GM20000 (cell line): Measurements from ENCODE around the gene SIK1.

ENCODE experiments used
- DNase-seq: peaks from one replicate; pipeline ENCODE4 v3.0.0; 2012; ENCODE audit warnings: low spot score
- CTCF ChIP-seq: IDR thresholded peaks from 2 replicates; pipeline ENCODE4 v1.5.1; 2012; ENCODE audit warnings: mild to moderate bottlenecking, control low read depth; ENCODE audit errors: extremely low read depth, missing control alignments

The SIK1 gene

GRCh38 chr21:43373362-43374227, 53.3 kb downstream of the SIK1 start:
- no peak for DNase-seq
- TF ChIP-seq CTCF: no peak

GRCh38 chr21:43372663-43373361, 54.1 kb downstream of the SIK1 start:
- TF ChIP-seq CTCF: no peak
- no peak for DNase-seq

GRCh38 chr21:43371786-43372185, 55.1 kb downstream of the SIK1 start:
- no peak for DNase-seq
- no peak for TF ChIP-seq CTCF

GRCh38 chr21:43370888-43371570, 55.9 kb downstream of the SIK1 start:
- no peak for TF ChIP-seq CTCF
- DNase-seq: no peak

GRCh38 chr21:43370091-43370658, 56.8 kb downstream of the SIK1 start:
- DNase-seq: no peak
- TF ChIP-seq CTCF: no peak

GRCh38 chr21:43369596-43370090, 57.3 kb downstream of the SIK1 start:
- no peak for DNase-seq
- no peak for TF ChIP-seq CTCF
